Activated T-cell treated with anti-CD3 and anti-CD28 coated beads for 4 hours (primary cell): ENCODE data around the gene XAB2.
"Not testable (repeated sequence)": the region's sequence is repeated elsewhere in the genome, so short reads cannot be mapped to it uniquely, and the experiment has no call there.

Experiments
- DNase-seq: peaks from one replicate; pipeline ENCODE4 v3.0.0-alpha.2; 2020

Gene XAB2

GRCh38 chr19:7648265-7649014, 19.1 kb upstream of the XAB2 start:
- DNase-seq = no peak

DNA sequence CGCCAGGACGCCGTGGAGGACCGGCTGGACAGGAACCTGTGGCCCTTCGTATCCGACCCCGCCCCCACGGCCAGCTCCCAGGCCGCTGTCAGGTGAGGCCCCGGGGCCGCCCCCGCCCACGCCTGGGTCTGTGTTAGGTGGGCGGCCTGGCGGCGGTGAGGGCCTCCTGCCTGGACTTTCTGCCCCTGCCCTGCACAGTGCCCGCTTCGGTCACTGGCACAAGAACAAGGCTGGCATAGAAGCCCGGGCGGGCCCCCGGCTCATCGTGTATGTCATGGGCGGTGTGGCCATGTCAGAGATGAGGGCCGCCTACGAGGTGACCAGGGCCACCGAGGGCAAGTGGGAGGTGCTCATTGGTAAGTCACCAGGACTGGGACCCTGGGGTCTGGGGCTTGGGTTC, 17.8 kb upstream of the XAB2 start:
- DNase-seq = no peak

DNA sequence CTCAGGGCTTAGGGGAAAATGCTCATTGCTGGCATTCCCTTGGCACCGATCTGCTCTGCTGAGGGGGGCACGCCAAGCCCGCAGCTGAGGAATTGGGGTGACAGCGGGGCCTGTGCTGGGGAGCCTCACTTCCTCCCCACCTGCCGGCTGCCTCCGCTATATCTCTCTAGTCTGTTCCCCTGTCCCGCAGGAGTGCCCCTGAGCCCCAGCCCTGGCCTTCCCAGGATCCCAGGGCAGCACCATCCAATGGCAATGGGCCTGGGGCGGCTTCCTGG, 17.0 kb upstream of the XAB2 start:
- DNase-seq = no peak

DNA sequence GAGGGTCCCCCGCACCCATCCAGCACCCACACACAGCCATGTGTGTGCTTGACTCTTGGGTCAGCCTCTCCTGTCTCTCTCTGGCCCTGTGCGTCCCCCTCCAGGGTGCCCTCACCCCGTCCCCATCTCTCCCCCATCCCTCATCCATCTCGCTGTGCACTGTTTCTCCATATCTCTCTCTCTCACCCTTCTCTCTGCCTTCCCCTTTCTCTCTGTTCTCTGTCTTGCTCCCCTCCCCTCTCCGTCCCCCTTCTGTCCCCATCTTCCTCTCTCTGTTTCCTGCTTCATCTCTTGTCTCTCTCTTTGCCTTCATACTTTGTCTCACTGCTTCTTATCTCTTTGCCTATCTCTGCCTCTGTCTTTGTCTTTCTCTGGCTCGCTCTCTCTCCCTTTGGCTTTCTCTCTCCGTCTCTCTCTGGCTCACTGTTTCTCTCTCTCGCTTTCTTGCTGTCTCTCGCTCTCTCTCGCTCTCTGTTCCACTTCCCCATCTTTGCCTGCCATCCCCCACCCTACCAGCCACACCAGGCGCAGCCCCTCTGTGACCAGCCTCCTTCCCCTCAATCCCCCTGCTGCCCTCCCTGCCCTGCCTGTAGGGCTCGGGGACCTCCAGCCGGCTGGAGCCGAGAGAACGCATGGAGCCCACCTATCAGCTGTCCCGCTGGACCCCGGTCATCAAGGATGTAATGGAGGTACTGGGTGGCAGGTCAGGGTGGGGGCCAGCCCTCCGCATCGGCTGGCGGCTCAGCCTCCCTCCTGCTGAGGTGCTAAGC, 16.5 kb upstream of the XAB2 start:
- no peak for DNase-seq

GRCh38 chr19:7645163-7645562, 15.8 kb upstream of the XAB2 start:
- no peak for DNase-seq

DNA sequence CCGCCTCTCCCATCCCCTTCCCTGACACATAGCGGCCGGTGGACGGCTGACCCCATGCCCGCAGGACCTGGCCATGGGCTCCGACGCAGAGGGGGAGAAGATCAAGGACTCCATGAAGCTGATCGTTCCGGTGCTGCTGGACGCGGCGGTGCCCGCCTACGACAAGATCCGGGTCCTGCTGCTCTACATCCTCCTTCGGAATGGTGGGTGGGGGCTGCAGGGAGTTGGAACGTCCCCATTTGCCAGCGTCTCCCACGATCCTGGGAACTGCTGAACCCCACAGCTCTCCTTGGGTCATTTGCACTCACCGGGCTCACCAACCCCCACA, 15.2 kb upstream of the XAB2 start:
- no peak for DNase-seq

- DNase-seq = not testable (repeated sequence)
Measured at GRCh38 chr19:7643629-7644549, 14.5 kb upstream of the XAB2 start.

DNA sequence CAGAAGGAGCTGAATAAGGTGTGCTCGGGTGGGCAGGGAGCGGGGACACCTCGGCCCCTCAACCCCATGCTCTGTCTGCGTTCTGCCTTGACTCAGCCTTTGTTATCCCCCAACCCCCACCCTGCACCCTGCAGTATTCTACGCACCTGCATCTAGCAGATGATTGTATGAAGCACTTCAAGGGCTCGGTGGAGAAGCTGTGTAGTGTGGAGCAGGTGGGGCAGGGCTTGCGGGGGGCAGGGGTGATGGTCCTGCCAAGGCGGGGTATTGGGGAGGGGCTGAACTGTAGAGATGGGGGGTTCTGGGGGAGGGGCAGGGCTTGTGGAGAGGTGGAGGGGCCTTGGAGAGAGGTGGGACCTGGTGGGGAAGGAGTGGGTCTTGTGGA, 13.7 kb upstream of the XAB2 start:
- DNase-seq = no peak

GRCh38 chr19:7642295-7643030, 13.1 kb upstream of the XAB2 start:
- no peak for DNase-seq

- DNase-seq = no peak
Measured at GRCh38 chr19:7641290-7642276, 12.2 kb upstream of the XAB2 start.

GRCh38 chr19:7640803-7641202, 11.5 kb upstream of the XAB2 start:
- no peak for DNase-seq

- DNase-seq = no peak
Measured at GRCh38 chr19:7639863-7640348, 10.6 kb upstream of the XAB2 start.

- DNase-seq = no peak
Measured at GRCh38 chr19:7638802-7639465, 9.6 kb upstream of the XAB2 start.

DNA sequence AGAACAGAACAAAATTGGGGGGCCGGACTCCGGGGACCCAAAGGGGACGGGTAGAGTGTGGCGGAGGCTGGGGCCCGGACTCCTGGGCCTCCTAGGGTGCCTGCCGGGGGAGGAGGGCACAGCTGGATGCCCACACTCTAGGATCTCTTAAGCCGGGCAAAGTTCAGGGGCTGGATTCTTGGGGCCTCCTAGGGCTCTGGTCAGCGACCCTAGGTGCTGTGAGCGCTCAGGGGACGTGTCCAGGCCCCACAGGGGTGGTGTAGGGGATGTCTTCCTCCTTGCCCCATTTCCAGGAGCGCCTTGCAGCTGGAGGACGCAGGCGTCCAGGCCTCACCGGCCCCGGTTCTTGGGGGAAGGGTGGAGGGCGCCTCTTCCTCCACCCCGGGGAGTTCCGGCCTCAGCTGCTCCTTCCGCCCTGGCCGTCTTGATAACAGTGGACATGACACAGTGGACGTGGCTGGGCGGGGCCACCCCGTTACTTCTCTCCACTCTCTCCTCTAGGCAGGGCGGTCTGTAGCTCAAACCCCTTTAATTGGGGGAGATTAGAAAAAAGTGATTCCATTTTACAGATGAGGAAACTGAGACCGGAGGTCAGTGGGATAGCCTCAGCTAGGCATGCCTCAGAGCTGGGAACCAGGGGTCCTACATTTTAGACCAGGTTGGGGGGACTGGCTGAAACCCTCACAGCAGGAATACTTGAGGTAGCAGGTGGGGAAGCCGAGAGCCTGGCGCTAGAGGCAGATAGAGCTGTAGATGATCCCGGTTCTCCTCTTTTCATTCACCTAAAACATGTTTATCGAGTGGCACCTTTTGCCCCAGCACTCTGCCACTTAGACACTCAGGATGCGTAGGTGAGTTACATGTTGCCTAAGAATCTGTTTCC, 8.3 kb upstream of the XAB2 start:
- no peak for DNase-seq

- peak; percentile 92 for DNase-seq
Measured at GRCh38 chr19:7636691-7637373, 7.5 kb upstream of the XAB2 start, which contains the start of gene STXBP2. STXBP2 (plus strand) TSS chr19:7637110; CDS start chr19:7637150, 40 bp downstream.

- no peak for DNase-seq
Measured at GRCh38 chr19:7636317-7636690, 7.0 kb upstream of the XAB2 start.

DNA sequence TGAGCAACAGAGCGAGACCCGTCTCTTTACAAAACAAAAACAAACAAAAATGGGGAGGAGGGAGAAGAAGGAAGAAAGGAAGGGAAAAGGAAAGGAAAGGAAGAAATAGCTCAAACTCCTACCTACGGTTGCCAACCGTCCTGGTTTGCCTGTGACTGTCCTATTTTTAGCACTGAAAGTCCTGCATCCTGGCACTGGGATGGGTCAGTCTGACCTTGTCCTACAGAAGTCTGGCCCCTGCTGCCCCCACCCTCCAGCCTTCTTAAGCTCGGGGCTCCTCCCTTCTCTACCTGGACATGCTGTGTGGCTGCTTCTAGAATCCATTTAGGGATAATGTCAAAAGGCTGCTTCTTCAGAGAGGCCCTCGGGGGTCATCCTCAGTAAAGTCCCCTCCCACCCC, 6.3 kb upstream of the XAB2 start:
- no peak for DNase-seq

- DNase-seq = no peak
Measured at GRCh38 chr19:7633698-7634097, 4.4 kb upstream of the XAB2 start, which contains the start of gene PCP2. PCP2 (minus strand) TSS chr19:7633719; CDS start chr19:7633457, 262 bp downstream.
